Fibroblast of skin of right quadriceps (primary cell): ENCODE data around the gene CFAP61.
"Not testable (repeated sequence)": the region's sequence is repeated elsewhere in the genome, so short reads cannot be mapped to it uniquely, and the experiment has no call there.

Experiments used
- DNase-seq: peaks from one replicate; pipeline ENCODE4 v3.0.0-alpha.2; 2013

Gene CFAP61

DNA sequence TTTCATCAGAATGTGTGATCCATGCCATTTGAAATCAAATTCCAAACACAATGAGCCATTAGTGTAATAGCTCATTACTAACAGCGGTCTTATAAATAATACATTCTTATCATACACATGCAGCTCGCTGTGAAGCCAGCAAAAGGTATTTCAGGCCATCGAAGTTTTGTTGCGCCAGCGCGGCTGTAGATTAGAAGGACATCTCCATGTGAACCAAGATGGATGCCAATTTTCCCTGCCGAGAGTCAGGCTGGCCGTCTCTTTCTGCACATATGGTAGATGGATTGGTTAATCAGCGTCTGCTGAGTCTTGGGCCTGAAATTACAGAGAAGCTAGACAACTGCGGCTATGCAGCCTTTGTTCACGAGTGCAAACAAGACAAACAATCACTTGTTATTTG, 44.1 kb downstream of the CFAP61 start:
- no peak for DNase-seq

DNA sequence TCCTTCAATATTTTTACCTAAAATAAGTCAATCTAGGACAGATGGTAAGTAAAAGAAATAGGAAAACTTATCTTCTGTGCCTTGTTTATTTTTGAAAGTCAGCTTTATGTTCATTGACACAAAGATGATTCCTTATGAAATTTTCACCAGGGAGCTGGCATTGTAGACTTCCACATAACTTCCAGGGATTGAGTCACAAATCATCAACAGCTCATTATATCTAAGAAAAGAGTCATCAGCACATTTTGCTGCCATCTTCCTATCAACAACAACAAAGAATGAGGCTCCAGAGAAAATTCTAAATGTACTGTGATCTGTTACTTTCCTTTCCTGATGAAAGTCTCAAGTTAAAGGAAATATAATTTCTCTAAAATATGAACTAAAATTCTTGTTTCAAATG, 48.5 kb downstream of the CFAP61 start:
- no peak for DNase-seq

GRCh38 chr20:20102163-20102562, 49.8 kb downstream of the CFAP61 start:
- DNase-seq: no peak

GRCh38 chr20:20102716-20103258, 50.5 kb downstream of the CFAP61 start:
- DNase-seq: no peak

- no peak for DNase-seq
These were observed 51.2 kb downstream of the CFAP61 start for GRCh38 chr20:20103486-20103885.

DNA sequence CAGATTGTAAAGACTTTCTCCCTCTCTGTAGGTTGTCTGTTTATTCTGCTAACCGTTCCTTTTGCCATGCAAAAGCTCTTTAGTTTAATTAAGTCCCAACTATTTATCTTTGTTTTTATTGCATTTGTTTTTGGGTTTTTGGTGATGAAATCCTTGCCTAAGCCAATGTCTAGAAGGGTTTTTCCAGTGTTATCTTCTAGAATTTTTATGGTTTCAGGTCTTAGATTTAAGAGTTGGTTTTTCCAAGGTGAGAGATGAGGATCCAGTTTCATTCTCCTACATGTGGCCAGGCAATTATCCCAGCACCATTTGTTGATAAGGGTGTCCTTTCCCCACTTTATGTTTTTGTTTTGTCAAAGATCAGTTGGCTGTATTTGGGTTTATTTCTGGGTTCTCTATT, 70.9 kb downstream of the CFAP61 start:
- DNase-seq: not testable (repeated sequence)

DNA sequence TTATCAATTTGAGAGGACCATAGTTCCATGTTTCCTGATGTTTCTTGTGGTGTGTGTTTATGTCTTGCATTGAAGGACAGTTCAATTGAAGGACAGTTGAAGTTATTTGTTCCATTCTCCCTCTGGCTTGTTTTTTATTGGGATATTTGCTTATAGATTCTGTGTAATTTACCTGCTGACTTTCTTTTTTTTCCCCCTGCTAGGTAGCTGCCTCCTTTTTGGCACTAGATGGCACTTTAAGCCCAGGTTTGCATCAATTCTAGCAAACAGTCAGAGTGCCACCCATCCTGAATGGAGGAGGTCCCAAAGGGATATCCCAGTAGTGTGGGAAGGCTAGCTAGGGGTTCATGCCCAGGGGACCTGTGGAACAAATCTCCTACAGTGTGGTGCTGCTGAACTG, 78.1 kb downstream of the CFAP61 start:
- DNase-seq: no peak

GRCh38 chr20:20134941-20135575, 82.7 kb downstream of the CFAP61 start:
- no peak for DNase-seq

GRCh38 chr20:20136313-20136712, 84.0 kb downstream of the CFAP61 start:
- no peak for DNase-seq

DNA sequence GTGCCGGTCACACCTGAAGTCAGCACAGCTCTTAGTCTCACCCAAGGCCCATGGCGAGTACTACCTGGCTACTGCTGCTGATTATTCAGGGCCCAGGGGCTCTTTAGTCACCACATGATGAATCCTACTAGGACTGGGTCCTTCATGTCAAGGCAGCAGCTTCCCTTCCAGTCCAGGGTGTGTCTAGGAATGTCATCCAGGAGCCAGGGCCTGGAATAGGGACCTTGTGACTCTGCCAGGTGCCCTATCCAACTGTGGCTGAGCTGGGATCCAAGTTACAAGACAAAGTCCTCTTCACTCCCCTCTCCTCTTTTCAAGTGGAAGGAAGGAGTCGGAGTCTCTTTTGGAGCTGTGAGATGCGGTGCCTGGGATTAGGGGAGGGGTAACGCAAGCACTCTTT, 85.5 kb downstream of the CFAP61 start:
- DNase-seq: no peak

- DNase-seq: no peak
These were observed 86.2 kb downstream of the CFAP61 start for GRCh38 chr20:20138301-20139064.

- DNase-seq: no peak
These were observed 87.1 kb downstream of the CFAP61 start for GRCh38 chr20:20139403-20139802.

GRCh38 chr20:20143165-20143564, 90.8 kb downstream of the CFAP61 start:
- DNase-seq: no peak

GRCh38 chr20:20143646-20144045, 91.3 kb downstream of the CFAP61 start:
- no peak for DNase-seq

- DNase-seq: no peak
These were observed 96.4 kb downstream of the CFAP61 start for GRCh38 chr20:20148779-20149178.

GRCh38 chr20:20150241-20150640, 97.9 kb downstream of the CFAP61 start:
- DNase-seq: no peak

- no peak for DNase-seq
These were observed 108.2 kb downstream of the CFAP61 start for GRCh38 chr20:20160520-20160919.

DNA sequence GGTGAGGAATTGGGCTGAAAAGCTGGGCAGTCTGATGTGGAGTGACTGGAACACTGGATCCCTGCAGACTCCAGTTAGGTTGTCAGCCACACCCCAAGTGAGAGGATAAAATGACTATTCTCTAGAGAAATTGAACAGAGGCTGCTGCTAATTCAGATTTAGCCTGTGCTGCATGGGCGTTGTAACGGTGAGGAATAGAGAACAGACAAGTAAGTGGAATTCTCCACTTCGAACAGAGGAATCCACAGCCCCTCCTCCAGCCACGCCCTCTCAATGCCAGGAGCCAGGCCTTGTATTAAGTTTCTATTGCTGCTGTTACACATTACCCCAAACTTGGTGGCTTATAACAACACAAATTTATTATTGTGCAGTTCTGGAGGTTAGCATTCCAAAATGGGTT, 109.3 kb downstream of the CFAP61 start:
- no peak for DNase-seq

GRCh38 chr20:20167698-20168097, 115.4 kb downstream of the CFAP61 start:
- DNase-seq: no peak

GRCh38 chr20:20173254-20173653, 120.9 kb downstream of the CFAP61 start:
- no peak for DNase-seq

- no peak for DNase-seq
These were observed 121.9 kb downstream of the CFAP61 start for GRCh38 chr20:20174089-20174835.

DNA sequence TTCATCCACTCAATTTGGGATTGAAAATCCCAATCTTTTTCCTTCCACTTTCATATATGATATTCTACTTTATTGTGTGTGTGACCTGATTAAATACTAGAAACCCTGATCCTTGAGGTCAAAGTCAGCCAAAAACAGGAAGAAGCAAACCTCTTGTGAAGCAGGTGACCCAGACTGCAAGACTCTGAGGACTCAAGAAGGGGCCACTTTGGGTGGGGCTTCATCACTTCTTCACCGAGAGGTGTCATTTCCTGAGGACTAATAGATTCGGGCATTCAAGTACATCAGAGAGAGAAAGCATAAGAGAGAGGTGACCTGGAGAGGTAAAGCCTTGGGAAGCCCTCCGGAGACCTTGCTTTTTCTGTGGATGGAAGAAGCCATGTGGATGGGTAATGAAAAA, 129.0 kb downstream of the CFAP61 start:
- no peak for DNase-seq

DNA sequence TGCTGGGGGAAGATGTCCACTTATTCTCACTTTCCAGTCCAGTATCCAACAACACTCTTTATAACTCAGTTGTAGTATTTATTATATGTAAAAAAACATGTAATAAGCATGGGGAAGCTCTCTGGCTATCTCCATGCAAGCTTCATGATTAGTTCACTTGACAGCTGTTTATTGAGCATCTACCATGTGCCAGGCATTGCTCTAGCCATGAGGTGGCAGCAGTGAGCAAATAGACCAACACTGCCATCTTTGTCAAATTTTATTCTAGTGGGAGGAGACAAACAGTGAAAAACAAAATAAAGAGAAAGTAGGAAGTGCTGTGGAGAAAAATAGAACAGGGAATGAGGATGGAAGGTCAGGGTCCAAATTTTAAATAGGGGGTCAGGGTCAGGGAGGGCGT, 131.8 kb downstream of the CFAP61 start:
- no peak for DNase-seq

GRCh38 chr20:20184706-20185105, 132.4 kb downstream of the CFAP61 start:
- no peak for DNase-seq
